Neuronal stem cell (in vitro differentiated cells): Measurements from ENCODE around the gene SERPINB1.

Experiments
- DNase-seq: peaks from one replicate; pipeline ENCODE4 v3.0.0-alpha.2; 2013; ENCODE audit warnings: low spot score
- H2AFZ ChIP-seq: one replicate; pipeline ENCODE4 v1.6.1; 2013; ENCODE audit warnings: mild to moderate bottlenecking, low read length, inconsistent platforms
- H2AK5ac ChIP-seq: 2 replicates; pipeline ENCODE4 v1.6.1; 2013; ENCODE audit warnings: low read depth, mild to moderate bottlenecking, inconsistent platforms, low read length, moderate library complexity, mixed read lengths
- H2BK120ac ChIP-seq: 2 replicates; pipeline ENCODE4 v1.6.1; 2013; ENCODE audit warnings: low read depth, mild to moderate bottlenecking, inconsistent platforms, low read length, moderate library complexity, mixed read lengths
- H2BK12ac ChIP-seq: one replicate; pipeline ENCODE4 v1.6.1; 2013; ENCODE audit warnings: low read length, inconsistent platforms
- H2BK15ac ChIP-seq: 2 replicates; pipeline ENCODE4 v1.6.1; 2013; ENCODE audit warnings: mild to moderate bottlenecking, low read length, inconsistent platforms, mixed read lengths
- H2BK5ac ChIP-seq: one replicate; pipeline ENCODE4 v1.6.1; 2013; ENCODE audit warnings: inconsistent platforms, mild to moderate bottlenecking, low read length, moderate library complexity
- H3K14ac ChIP-seq: one replicate; pipeline ENCODE4 v1.6.1; 2013; ENCODE audit warnings: low read length, inconsistent platforms
- H3K18ac ChIP-seq: 2 replicates; pipeline ENCODE4 v1.6.1; 2013; ENCODE audit warnings: low read length, inconsistent platforms
- H3K23ac ChIP-seq: 2 replicates; pipeline ENCODE4 v1.6.1; 2013; ENCODE audit warnings: low read depth, mild to moderate bottlenecking, mixed read lengths, low read length, inconsistent platforms; ENCODE audit not compliant: poor library complexity
- H3K27ac ChIP-seq: replicated peaks from 3 replicates; pipeline ENCODE4 v1.5.1; 2013; ENCODE audit warnings: low read length, inconsistent platforms
- H3K27me3 ChIP-seq, 3 experiments: 2 replicates each; pipeline ENCODE4 v1.6.1; 2013; ENCODE audit warnings: low read length in 3 of 3, mild to moderate bottlenecking in 2 of 3, inconsistent platforms in 1 of 3, low read depth in 1 of 3, mixed read lengths in 1 of 3, moderate library complexity in 1 of 3; ENCODE audit not compliant: control insufficient read depth in 3 of 3, insufficient read depth in 3 of 3
- H3K36me3 ChIP-seq, 2 donors: replicated peaks in 1 of 2; 2 replicates each; pipeline ENCODE4 v1.6.1; 2013; ENCODE audit warnings: low read length in 2 of 2; ENCODE audit not compliant: control insufficient read depth in 2 of 2, insufficient read depth in 2 of 2
- H3K4ac ChIP-seq: 2 replicates; pipeline ENCODE4 v1.6.1; 2013; ENCODE audit warnings: inconsistent platforms, mild to moderate bottlenecking, low read length, moderate library complexity
- H3K4me1 ChIP-seq, 2 donors: 1 replicate in 1 of 2; 2 replicates in 1 of 2; pipeline ENCODE4 v1.6.1; 2013; ENCODE audit warnings: low read length in 2 of 2, low read depth in 1 of 2; ENCODE audit not compliant: control insufficient read depth in 2 of 2, insufficient read depth in 1 of 2
- H3K4me2 ChIP-seq: one replicate; pipeline ENCODE4 v1.6.1; 2013; ENCODE audit warnings: mild to moderate bottlenecking, low read length, inconsistent platforms; ENCODE audit not compliant: insufficient read depth, poor library complexity, severe bottlenecking
- H3K4me3 ChIP-seq, 2 donors: 2 replicates each; pipeline ENCODE4 v1.5.1; 2013; ENCODE audit warnings: low read length in 2 of 2, mild to moderate bottlenecking in 2 of 2, inconsistent platforms in 1 of 2, moderate library complexity in 1 of 2
- H3K79me1 ChIP-seq: one replicate; pipeline ENCODE4 v1.6.1; 2013; ENCODE audit warnings: low read depth, mild to moderate bottlenecking, inconsistent platforms, low read length, moderate library complexity
- H3K9ac ChIP-seq: one replicate; pipeline ENCODE4 v1.6.1; 2013; ENCODE audit warnings: mild to moderate bottlenecking, low read depth, low read length, inconsistent platforms; ENCODE audit not compliant: poor library complexity
- H3K9me3 ChIP-seq, 2 donors: replicated peaks in 1 of 2; 2 replicates each; pipeline versions ENCODE3 to v1.6.1; 2013; ENCODE audit warnings: low read length in 2 of 2, mild to moderate bottlenecking in 2 of 2, inconsistent platforms in 1 of 2, low read depth in 1 of 2, mixed read lengths in 1 of 2, moderate library complexity in 1 of 2; ENCODE audit not compliant: control insufficient read depth in 2 of 2, insufficient read depth in 1 of 2
- H4K8ac ChIP-seq: one replicate; pipeline ENCODE4 v1.6.1; 2013; ENCODE audit warnings: low read depth, mild to moderate bottlenecking, inconsistent platforms, low read length, moderate library complexity
- H4K91ac ChIP-seq: one replicate; pipeline ENCODE4 v1.6.1; 2013; ENCODE audit warnings: low read length, low read depth, mild to moderate bottlenecking, inconsistent platforms; ENCODE audit not compliant: poor library complexity
- WGBS, 2 donors: extraction: QIAGEN DNeasy Blood & Tissue Kit; methylation state at CpG; one replicate each; pipeline ENCODE4 v1.1.7; 2013; ENCODE audit warnings: missing lambda C conversion rate in 2 of 2, mixed read lengths in 1 of 2; ENCODE audit not compliant: insufficient read length in 2 of 2, insufficient replicate concordance in 1 of 2; ENCODE audit errors: extremely low coverage in 2 of 2; 5-methylcytosine and 5-hydroxymethylcytosine counted together

The SERPINB1 gene

GRCh38 chr6:2790588-2791449 lies 50.8 kb downstream of the SERPINB1 start:
- H3K27ac ChIP-seq, result no peak overlapping the region

DNA sequence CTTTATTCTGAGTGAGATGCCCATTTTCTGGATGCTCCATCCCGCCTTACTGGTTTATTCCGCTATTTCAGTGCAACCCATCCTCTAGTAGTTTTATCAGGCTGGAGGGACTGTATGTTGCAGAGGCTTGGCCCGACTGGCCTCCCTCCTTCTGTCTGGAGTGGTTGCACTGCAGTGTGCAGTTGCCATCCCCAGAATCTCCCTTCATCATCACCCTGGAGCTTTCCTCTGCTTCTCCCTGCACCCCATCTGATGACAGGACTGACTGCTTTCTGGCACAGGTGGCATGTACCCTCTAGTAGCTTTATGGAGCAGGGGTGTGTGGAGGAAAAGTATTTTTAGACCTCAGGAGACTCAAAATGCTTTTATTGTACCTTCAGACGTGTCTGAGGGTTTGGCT lies 55.4 kb downstream of the SERPINB1 start:
- H4K8ac ChIP-seq, result no peak overlapping the region
- no peak overlapping the region for H2AK5ac ChIP-seq
- H3K4me3 ChIP-seq, result no peak overlapping the region
- no peak overlapping the region for H3K14ac ChIP-seq
- no peak overlapping the region for H2BK15ac ChIP-seq
- H3K4ac ChIP-seq, result no peak overlapping the region
- no peaks in the 10 kb centered on the region for H3K9me3 ChIP-seq
- peaks cover 5 to 56% of the 10 kb centered on the region in 2 donors for H3K36me3 ChIP-seq
- no peak overlapping the region for H2BK12ac ChIP-seq
- H3K4me1 ChIP-seq, result peaks cover 0 to 2% of the 10 kb centered on the region in 2 donors
- H4K91ac ChIP-seq, result no peak overlapping the region
- no peak overlapping the region for H2BK5ac ChIP-seq
- no peak overlapping the region for H2AFZ ChIP-seq
- H3K27me3 ChIP-seq, result no peaks in the 10 kb centered on the region
- H3K23ac ChIP-seq, result no peak overlapping the region
- no peak overlapping the region for H3K18ac ChIP-seq
- H3K27ac ChIP-seq, result no peak overlapping the region
- H3K9ac ChIP-seq, result no peak overlapping the region
- no peak overlapping the region for H3K4me2 ChIP-seq
- WGBS, 2 donors, result no CpG with 5 or more reads among the region's 4 CpGs
- peaks cover 1% of the 10 kb centered on the region for H3K79me1 ChIP-seq
- no peak for DNase-seq
- H2BK120ac ChIP-seq, result no peak overlapping the region

More at GRCh38 chr6:2790588-2791449, 50.8 kb downstream of the SERPINB1 start:
- Histone ChIP-seq H3K9ac (no peak overlapping the region), H4K8ac (no peak overlapping the region), H3K4me1 (no peaks in the 10 kb centered on the region), H3K23ac (no peak overlapping the region), H3K4ac (no peak overlapping the region), H3K27me3 (no peaks in the 10 kb centered on the region), H3K9me3 (no peaks in the 10 kb centered on the region), H3K79me1 (peaks cover 1% of the 10 kb centered on the region), H3K36me3 (peaks cover 5 to 14% of the 10 kb centered on the region in 2 donors), H2BK5ac (no peak overlapping the region), H2BK12ac (no peak overlapping the region), H4K91ac (no peak overlapping the region), H2AK5ac (no peak overlapping the region), H2BK15ac (no peak overlapping the region), H3K18ac (no peak overlapping the region), H3K4me2 (no peak overlapping the region), H2BK120ac (no peak overlapping the region), H3K14ac (no peak overlapping the region), H2AFZ (no peak overlapping the region), H3K4me3 (no peak overlapping the region)
- no CpG with 5 or more reads among the region's 11 CpGs for WGBS, 2 donors
- DNase-seq, result peak; percentile 43

- WGBS, 2 donors, result no CpG with 5 or more reads among the region's 7 CpGs
- H3K27me3 ChIP-seq, result no peaks in the 10 kb centered on the region
- H2BK5ac ChIP-seq, result no peak overlapping the region
Observed at GRCh38 chr6:2784930-2785329, 56.7 kb downstream of the SERPINB1 start.

DNA sequence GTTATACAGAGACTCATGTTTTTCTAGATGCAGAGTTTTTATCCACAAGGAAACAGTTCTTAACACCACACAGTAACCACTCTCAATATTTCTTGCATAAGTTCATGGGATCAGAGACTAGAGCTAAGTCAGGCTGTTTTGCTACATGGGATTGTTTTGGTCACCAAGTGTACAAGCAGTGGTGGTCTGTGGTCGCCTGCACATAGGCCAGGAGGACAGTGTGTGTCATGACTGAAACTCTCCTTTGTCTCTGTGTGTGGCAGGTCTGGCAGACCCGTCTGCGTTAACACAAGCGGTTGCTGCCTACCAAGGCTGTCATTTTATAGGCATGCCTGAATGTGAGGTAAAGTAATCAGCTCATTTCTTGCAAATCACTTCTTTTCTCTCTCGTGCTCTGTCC lies 57.6 kb downstream of the SERPINB1 start:
- Histone ChIP-seq H3K23ac (no peak overlapping the region), H2BK15ac (no peak overlapping the region), H3K9me3 (no peaks in the 10 kb centered on the region), H3K27me3 (no peaks in the 10 kb centered on the region), H2AFZ (no peak overlapping the region), H3K79me1 (peaks cover 5% of the 10 kb centered on the region), H3K4me3 (no peak overlapping the region), H3K4me2 (no peak overlapping the region), H3K36me3 (peaks cover 9 to 78% of the 10 kb centered on the region in 2 donors), H3K14ac (no peak overlapping the region), H3K18ac (no peak overlapping the region), H4K91ac (no peak overlapping the region), H3K4me1 (peaks cover 0 to 4% of the 10 kb centered on the region in 2 donors), H2AK5ac (no peak overlapping the region), H2BK120ac (no peak overlapping the region), H2BK5ac (no peak overlapping the region), H4K8ac (no peak overlapping the region), H3K9ac (no peak overlapping the region), H3K4ac (no peak overlapping the region), H2BK12ac (no peak overlapping the region), H3K27ac (no peak overlapping the region)
- WGBS, 2 donors, result no CpG with 5 or more reads among the region's 5 CpGs
- DNase-seq, result no peak

More at GRCh38 chr6:2784930-2785329, 56.7 kb downstream of the SERPINB1 start:
- H3K4me3 ChIP-seq, result no peak overlapping the region
- H3K18ac ChIP-seq, result no peak overlapping the region
- H2AFZ ChIP-seq, result no peak overlapping the region
- H3K9ac ChIP-seq, result no peak overlapping the region
- no peak overlapping the region for H2BK120ac ChIP-seq
- no peak for DNase-seq
- peaks cover 5% of the 10 kb centered on the region for H3K79me1 ChIP-seq
- no peak overlapping the region for H3K4ac ChIP-seq
- no peak overlapping the region for H4K91ac ChIP-seq
- no peak overlapping the region for H2BK12ac ChIP-seq
- H3K4me1 ChIP-seq, result peaks cover 0 to 4% of the 10 kb centered on the region in 2 donors
- no peak overlapping the region for H2AK5ac ChIP-seq
- peaks cover 5 to 69% of the 10 kb centered on the region in 2 donors for H3K36me3 ChIP-seq
- no peak overlapping the region for H2BK15ac ChIP-seq
- H3K9me3 ChIP-seq, result no peaks in the 10 kb centered on the region
- H3K14ac ChIP-seq, result no peak overlapping the region
- no peak overlapping the region for H3K4me2 ChIP-seq
- H3K23ac ChIP-seq, result no peak overlapping the region
- H4K8ac ChIP-seq, result no peak overlapping the region
- no peak overlapping the region for H3K27ac ChIP-seq
